ENCODE results near the gene CENPC.
"Not testable (repeated sequence)": the region's sequence is repeated elsewhere in the genome, so short reads cannot be mapped to it uniquely, and the experiment has no call there.

CENPC gene

GRCh38 chr4:67465032-67465762, 80.1 kb downstream of the CENPC start:
- DNase-seq: no peak

DNA sequence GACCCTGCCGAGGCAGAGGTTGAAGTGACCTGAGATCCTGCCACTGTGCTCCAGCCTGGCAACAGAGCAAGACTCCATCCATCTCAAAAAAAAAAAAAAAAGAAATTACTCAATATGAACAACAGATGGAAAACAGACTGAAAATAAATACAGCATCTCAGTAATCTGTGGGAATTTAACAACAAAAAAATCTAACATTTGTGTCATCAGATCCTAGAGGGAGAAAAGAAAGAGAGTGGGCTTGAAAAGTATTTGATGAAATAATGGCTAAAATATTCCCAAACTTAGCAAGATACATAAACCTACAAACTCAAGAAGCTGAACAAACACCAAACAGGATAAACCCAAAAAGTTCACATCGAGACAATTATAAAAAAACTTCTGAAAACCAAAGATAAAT, 84.7 kb downstream of the CENPC start:
- DNase-seq: no peak

DNA sequence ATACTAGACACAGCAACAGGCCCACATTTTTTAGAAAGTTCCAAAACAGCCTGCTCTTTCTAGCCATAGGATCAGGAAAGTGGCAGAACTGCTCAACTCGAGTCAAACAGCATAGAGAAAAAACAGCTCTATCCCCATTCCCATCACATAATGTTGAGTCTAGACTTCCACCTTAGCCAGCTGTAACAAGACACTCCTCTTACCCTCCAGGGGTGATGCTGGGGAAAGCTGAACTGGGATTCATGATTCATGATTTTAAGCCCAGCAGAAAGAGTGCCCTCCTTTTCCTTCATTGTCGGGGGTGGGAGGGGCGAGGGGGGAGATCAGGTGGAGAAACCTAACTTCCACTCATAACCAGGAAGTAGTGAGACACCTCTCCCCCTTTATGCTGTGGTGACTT, 86.1 kb downstream of the CENPC start:
- no peak for DNase-seq

DNA sequence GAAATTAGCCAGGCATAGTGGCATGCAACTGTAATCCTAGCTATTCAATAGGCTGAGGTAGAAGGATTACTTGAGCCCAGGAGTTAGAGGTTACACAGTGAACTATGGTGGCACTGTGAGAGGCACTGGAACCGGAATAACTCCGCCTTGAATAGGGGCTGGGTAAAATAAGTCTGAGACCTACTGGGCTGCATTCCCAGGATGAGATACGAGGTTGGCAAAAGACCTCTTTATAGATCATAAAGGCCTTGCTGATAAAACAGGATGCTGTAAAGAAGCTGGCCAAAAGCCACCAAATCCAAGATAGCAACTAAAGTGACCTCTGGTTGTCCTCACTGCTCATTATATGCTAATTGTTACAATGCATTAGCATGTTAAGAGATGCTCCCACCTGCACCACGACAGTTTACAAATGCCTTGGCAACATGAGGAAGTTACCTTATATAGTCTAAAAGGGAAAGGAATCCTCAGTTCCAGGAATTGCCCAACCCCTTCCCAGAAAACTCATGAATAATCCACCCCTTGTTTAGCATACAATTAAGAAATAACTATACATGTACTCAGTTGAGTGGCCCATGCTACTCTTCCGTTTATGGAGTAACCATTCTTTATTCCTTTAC, 88.6 kb downstream of the CENPC start:
- DNase-seq: no peak

- not testable (repeated sequence) for DNase-seq
Observed at GRCh38 chr4:67452846-67453205, 92.5 kb downstream of the CENPC start.

DNA sequence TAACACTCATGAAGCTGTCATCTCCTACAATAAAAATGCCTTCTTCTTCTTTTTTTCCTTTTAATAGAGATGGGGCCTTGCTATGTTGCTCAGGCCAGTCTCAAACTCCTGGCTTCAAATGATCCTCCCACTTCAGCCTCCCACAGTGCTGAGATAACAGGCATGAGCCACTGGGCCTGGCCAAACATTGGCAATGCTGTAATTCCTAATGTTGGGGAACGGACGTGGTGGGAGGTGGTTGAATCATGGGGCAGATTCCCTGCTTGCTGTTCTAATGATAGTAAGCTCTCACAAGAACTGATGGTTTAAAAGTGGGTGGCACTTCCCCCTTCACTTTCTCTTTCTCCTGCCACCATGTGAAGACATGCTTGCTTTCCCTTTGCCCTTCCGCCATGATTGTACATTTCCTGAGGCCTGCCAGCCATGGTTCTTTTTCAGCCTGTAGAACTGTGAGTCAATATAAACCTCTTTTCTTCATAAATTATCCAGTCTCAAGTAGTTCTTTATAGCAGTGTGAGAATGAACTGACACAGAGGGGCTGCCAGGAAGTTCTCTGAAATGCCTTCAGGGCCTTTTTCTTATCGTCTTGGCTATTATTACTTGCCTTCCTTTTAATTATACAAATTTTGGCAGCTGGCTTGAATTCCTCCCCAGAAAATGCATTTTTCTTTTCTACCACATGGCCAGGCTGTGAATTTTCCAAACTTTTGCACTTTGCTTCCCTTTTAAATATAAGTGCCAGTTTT, 93.0 kb downstream of the CENPC start:
- no peak for DNase-seq

GRCh38 chr4:67451464-67451863, 93.8 kb downstream of the CENPC start:
- DNase-seq: no peak

GRCh38 chr4:67448621-67449020, 96.7 kb downstream of the CENPC start:
- DNase-seq: no peak

- DNase-seq: no peak
Observed at GRCh38 chr4:67447873-67448272, 97.4 kb downstream of the CENPC start.

DNA sequence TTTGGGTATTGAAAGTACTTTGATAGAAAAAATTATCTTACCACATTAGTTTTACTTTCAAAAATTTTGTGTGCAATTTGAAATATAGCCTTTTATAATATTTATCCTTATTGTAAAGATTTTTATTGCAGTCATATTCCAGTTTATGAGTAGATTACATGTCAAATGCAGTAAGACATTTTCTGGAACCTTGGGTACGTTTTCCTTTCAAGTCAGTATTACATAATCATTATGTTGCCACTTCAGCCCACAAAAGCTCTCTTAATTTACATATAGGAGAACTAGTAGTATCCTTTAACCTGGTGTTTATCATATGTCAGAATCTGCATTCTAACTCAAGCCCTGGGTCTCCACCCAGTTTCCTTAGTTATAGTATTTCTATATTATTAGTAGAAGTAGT, 98.5 kb downstream of the CENPC start:
- no peak for DNase-seq

DNA sequence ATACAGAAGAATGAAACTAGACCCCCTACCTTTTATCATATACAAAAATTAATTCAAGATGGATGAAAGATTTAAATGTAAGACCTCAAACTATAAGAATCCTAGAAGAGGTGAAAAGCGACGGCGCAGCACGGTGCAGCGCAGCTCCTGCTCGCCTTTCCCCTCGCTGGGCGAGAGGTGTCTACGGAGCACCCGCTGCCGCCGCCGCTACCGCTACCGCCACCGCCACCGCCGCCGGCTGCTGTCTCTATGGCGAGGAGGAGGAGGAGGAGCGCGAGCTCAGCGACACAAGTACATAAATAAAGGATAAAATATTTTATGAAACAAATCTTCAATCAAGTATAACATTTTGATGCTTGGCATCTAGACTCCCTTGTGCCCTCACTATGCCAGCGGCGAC, 99.4 kb downstream of the CENPC start:
- DNase-seq: not testable (repeated sequence)

DNA sequence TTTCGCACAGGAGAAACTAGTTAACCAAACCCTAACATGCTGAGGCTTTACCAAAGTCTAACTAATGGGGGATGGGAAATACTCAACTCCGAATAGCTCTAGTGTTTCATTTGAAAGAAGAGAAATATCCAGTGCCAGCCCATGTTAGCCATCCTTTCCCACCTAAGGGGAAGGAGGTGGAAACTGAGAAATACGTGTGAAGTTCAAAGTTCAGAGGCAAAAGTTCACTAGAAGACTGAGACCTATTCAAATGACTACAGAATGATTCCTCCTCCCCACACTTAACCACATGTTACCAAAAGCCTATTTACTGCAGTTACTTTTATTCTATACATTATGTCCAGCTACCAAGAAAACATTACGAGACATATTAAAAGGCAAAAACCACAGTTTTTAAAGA, 106.3 kb downstream of the CENPC start:
- DNase-seq: no peak

DNA sequence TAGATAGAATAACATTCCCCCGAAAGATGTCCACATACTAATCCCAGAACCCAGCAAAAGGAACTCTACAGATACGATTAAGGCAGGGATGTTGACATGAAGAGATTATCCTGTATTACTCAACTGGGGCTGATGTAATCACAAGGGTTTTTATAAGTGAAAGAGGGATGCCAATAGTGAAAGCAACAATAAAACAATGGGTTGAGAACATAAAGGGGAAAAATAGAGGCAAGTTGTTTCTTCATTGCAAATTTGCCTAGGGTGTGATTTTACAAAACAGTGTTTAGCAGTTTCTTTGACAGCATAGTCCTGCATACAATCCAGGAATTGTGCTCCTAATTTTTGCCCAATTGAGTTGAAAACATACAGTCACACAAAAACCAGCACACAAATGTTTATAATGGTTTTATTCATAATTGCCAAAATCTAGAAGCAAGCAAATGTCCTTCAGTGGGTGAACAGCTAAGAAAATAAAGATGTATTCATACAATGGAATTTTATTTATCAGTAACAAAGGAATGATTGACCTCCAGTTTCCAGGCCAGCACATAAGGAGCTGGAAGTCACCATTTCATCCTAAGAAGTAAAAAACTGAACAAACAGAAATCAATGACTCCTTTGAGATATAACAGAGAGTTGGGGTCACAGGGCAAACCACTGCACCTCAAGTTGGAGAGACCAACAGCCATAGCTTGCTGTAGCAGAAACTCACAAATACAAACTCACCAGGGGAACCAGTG, 107.2 kb downstream of the CENPC start:
- no peak for DNase-seq

- DNase-seq: no peak
Observed at GRCh38 chr4:67436742-67437141, 108.6 kb downstream of the CENPC start.

- DNase-seq: no peak
Observed at GRCh38 chr4:67430989-67431388, 114.3 kb downstream of the CENPC start.

- no peak for DNase-seq
Observed at GRCh38 chr4:67428819-67429218, 116.5 kb downstream of the CENPC start.

Measured in activated naive CD4-positive, alpha-beta T cell (primary cell).